Measurements from ENCODE around the gene NINJ2. TPM values are rescaled to one million over a fixed set of nuclear protein-coding genes. Genes with fewer than 3 reads are reported as not detected.
"Not testable (repeated sequence)": the region's sequence is repeated elsewhere in the genome, so short reads cannot be mapped to it uniquely, and the experiment has no call there.

NINJ2 gene
- total RNA-seq, 2 experiments from 2014 or later: 5.1 to 7.5 TPM

GRCh38 chr12:638953-639557 lies 24.2 kb downstream of the NINJ2 start:
- Mint-ChIP-seq H3K27me3 (no peaks in the 10 kb centered on the region), H3K27ac (peak overlapping the region; percentile 86), H3K4me1 (ENCODE audit: low read depth) (peaks cover 52% of the 10 kb centered on the region), H3K9me3 (no peaks in the 10 kb centered on the region), H3K4me3 (no peak overlapping the region), H3K36me3 (no peaks in the 10 kb centered on the region)
- intact Hi-C loops (cut with micrococcal nuclease): loop anchor here (1.0 to 2.0 kb wide), 7 partner anchors 17 to 156 kb away; partner anchors contain the start of gene WNK1
- peak; percentile 27 for DNase-seq
- CTCF ChIA-PET: interaction anchor here (1.1 to 1.7 kb wide), 5 partner anchors 24 to 112 kb away, joined by 3 to 12 read pairs (median 4); partner anchors contain the start of gene WNK1
- POLR2A ChIA-PET: interaction anchor here (1.0 to 1.5 kb wide), 3 partner anchors 8 to 112 kb away, joined by 3 to 7 read pairs (median 4); no protein-coding TSS in a partner anchor

DNA sequence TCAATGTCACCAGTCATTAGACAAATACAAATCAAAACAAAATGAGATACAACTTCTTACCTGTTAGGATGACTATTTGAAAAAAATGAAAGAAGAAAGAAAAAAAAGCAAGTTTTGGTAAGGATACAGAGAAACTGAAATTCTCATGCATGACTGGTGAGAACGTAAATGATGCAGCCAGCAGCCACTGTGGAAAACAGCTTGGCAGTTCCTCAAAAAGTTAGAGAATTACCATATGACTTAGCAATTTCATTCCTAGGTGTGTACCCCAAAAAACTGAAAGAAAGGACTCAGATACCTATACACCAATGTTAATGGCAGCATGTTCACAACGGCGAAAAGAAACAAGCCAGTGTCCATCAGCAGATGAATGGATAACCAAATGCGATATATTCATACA lies 26.6 kb downstream of the NINJ2 start:
- ChIA-PET POLR2A (no interaction called here), CTCF (interaction anchor here (0.7 kb wide), 1 partner anchor 211 kb away, joined by 3 read pairs; no protein-coding TSS in a partner anchor)
- H3K36me3 Mint-ChIP-seq: no peaks in the 10 kb centered on the region
- H3K4me1 Mint-ChIP-seq (ENCODE audit: low read depth): peaks cover 53% of the 10 kb centered on the region
- no peaks in the 10 kb centered on the region for H3K27me3 Mint-ChIP-seq
- H3K27ac Mint-ChIP-seq: peak overlapping the region; percentile 57
- intact Hi-C loops (cut with micrococcal nuclease): no loop called here
- H3K9me3 Mint-ChIP-seq: no peaks in the 10 kb centered on the region
- no peak for DNase-seq
- H3K4me3 Mint-ChIP-seq: no peak overlapping the region

- Mint-ChIP-seq H3K4me1 (ENCODE audit: low read depth) (peaks cover 29% of the 10 kb centered on the region), H3K36me3 (no peaks in the 10 kb centered on the region), H3K9me3 (no peaks in the 10 kb centered on the region), H3K27ac (no peak overlapping the region), H3K27me3 (no peaks in the 10 kb centered on the region), H3K4me3 (no peak overlapping the region)
- POLR2A ChIA-PET: no interaction called here
- CTCF ChIA-PET: no interaction called here
- no peak for DNase-seq
- intact Hi-C loops (cut with micrococcal nuclease): loop anchor here (2.0 kb wide), 1 partner anchor 23 kb away; no protein-coding TSS in a partner anchor
Measured at GRCh38 chr12:633731-634130, 29.5 kb downstream of the NINJ2 start.

GRCh38 chr12:632102-632696 lies 31.0 kb downstream of the NINJ2 start:
- no peak overlapping the region for H3K4me3 Mint-ChIP-seq
- DNase-seq: no peak
- no peaks in the 10 kb centered on the region for H3K27me3 Mint-ChIP-seq
- no peaks in the 10 kb centered on the region for H3K36me3 Mint-ChIP-seq
- intact Hi-C loops (cut with micrococcal nuclease): loop anchor here (2.0 kb wide), 1 partner anchor 21 kb away; no protein-coding TSS in a partner anchor
- peaks cover 23% of the 10 kb centered on the region for H3K4me1 Mint-ChIP-seq (ENCODE audit: low read depth)
- H3K27ac Mint-ChIP-seq: no peak overlapping the region
- POLR2A ChIA-PET: interaction anchor here (1.0 to 2.6 kb wide), 4 partner anchors 10 to 119 kb away, joined by 3 to 9 read pairs (median 7); partner anchors contain the start of gene WNK1
- CTCF ChIA-PET: interaction anchor here (0.8 to 1.9 kb wide), 4 partner anchors 12 to 182 kb away, joined by 3 to 6 read pairs (median 4); no protein-coding TSS in a partner anchor
- no peaks in the 10 kb centered on the region for H3K9me3 Mint-ChIP-seq

DNA sequence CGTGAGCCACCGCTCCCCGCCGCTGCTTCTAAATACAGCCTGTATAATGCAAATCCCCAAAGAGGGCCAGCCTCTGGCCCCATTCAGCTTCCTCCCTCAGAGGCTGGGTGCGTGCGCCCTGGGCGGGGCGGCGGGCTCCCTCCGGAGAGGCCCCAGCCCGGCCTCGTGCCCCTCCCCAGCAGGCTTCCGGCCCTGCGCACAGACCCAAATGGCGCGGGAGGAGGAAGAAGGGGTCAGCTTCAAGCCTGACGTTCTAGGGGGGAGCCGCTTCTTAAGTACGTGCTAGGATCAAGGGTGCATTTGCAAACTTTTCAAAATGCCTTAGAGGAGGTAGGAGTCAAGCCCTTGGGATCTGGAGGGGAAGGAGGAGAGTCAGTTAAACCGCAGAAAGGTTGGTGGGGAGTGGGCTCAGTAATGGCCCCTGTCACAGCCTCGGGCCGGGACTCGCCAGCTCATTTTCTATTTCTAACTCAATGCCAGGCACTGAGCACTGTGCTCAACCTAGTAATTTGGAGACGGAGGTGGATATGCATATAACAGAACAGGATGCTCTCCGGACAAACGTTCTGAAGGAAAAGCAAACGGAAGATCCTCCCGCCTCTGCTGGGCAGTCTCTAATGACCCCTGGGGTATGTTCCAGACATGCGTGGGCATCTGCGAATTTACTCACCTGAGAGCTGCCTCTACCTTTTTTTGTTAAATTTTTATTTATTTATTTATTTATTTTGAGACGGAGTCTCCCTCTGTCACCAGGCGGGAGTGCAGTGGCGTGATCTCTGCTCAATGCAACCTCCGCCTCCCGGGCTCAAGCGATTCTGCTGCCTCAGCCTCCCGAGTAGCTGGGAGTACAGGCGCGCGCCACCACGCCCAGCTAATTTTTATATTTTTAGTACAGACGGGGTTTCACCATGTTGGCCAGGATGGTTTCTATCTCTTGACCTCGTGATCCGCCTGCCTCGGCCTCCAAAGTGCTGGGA lies 32.3 kb downstream of the NINJ2 start:
- H3K36me3 Mint-ChIP-seq: no peaks in the 10 kb centered on the region
- POLR2A ChIA-PET: interaction anchor here (0.7 to 2.6 kb wide), 5 partner anchors 8 to 120 kb away, joined by 3 to 9 read pairs (median 3); partner anchors contain the start of gene WNK1
- H3K4me1 Mint-ChIP-seq (ENCODE audit: low read depth): peaks cover 18% of the 10 kb centered on the region
- CTCF ChIA-PET: interaction anchor here (1.6 to 1.9 kb wide), 2 partner anchors 11 to 120 kb away, joined by 5 to 6 read pairs; no protein-coding TSS in a partner anchor
- intact Hi-C loops (cut with micrococcal nuclease): no loop called here
- no peak overlapping the region for H3K27ac Mint-ChIP-seq
- no peak overlapping the region for H3K4me3 Mint-ChIP-seq
- H3K9me3 Mint-ChIP-seq: no peaks in the 10 kb centered on the region
- H3K27me3 Mint-ChIP-seq: no peaks in the 10 kb centered on the region
- no peak for DNase-seq

DNA sequence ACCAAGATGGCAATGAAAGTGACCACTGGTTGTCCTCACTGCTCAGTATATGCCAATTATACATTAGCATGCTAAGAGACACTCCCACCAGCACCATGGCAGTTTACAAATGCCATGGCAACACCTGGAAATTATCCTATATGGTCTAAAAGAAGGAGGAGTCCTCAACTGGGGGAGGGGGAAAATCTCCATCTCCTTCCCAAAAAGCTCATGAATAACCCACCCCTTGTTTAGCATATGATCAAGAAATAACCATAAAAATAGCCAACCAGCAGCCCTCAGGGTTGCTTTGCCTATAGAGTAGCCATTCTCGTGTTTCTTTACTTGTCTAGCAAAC lies 34.5 kb downstream of the NINJ2 start:
- DNase-seq; intact Hi-C loops (cut with micrococcal nuclease); H3K9me3 Mint-ChIP-seq; H3K4me3 Mint-ChIP-seq; H3K27me3 Mint-ChIP-seq; CTCF ChIA-PET; H3K27ac Mint-ChIP-seq; POLR2A ChIA-PET; H3K36me3 Mint-ChIP-seq: not testable (repeated sequence)
- H3K4me1 Mint-ChIP-seq (ENCODE audit: low read depth): peaks cover 16% of the 10 kb centered on the region

DNA sequence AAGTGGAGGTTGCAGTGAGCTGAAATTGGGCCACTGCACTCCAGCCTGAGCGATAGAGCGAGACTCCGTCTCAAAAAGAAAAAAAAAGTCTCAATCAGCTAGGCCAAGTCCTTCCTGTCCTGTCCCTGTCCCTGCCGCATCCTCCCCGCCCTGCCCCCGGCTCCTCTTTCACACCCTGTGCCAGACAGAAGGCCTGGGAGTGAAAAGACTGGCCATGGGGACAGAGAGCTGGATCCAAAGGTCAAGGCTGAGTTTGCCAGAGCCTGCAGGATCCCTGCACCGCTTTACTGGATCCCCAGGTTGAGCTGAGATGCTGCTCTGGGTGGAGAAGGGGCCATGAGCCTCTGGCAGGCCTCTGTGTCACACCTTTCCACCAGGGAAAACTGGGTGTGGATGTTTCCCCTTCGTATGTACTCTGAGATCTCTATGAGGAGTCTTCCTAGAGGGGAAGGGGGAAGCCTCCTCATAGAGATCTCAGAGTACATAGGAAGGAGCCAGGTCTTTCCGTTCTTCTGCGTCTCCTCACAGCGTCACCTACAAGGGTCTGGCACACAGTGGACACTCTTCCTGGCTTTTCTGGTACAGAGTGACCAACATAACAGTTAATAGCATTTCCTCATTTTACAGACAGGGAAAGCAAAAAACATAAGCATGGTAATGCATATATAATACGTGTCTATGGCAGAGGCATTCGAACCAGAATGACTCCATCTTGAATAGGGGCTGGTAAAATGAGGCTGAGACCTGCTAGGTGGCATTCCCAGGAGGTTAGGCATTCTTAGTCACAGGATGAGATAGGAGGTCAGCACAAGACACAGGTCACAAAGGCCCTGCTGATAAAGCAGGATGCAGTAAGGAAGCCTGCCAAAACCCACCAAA lies 35.1 kb downstream of the NINJ2 start:
- CTCF ChIA-PET: no interaction called here
- Mint-ChIP-seq H3K27me3 (no peaks in the 10 kb centered on the region), H3K4me3 (no peak overlapping the region), H3K27ac (no peak overlapping the region), H3K4me1 (ENCODE audit: low read depth) (peaks cover 22% of the 10 kb centered on the region), H3K9me3 (no peaks in the 10 kb centered on the region), H3K36me3 (no peaks in the 10 kb centered on the region)
- POLR2A ChIA-PET: interaction anchor here (1.0 kb wide), 2 partner anchors 9 to 14 kb away, joined by 3 read pairs; no protein-coding TSS in a partner anchor
- no peak for DNase-seq
- intact Hi-C loops (cut with micrococcal nuclease): no loop called here

DNA sequence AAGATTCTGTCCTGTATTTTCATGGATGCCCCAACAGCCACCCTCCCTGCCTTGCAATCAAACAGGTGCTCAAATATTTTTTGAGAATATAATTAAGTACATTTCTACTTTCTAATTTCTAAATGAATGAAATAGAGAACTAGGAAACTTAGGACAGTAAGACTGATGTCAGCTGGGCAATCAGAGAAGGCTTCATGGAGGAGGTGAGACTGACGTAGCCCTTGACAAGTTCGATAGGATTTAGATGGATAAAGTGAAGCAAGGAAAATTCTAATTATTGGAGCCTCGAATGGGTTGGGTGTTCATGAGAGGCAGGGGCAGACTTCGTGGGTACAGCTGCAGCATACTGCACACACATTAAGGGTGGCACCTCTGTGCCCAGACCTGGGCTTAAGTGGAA lies 36.0 kb downstream of the NINJ2 start:
- CTCF ChIA-PET: no interaction called here
- intact Hi-C loops (cut with micrococcal nuclease): no loop called here
- Mint-ChIP-seq H3K36me3 (no peaks in the 10 kb centered on the region), H3K4me3 (no peak overlapping the region), H3K9me3 (no peaks in the 10 kb centered on the region), H3K27me3 (no peaks in the 10 kb centered on the region), H3K4me1 (ENCODE audit: low read depth) (peaks cover 24% of the 10 kb centered on the region), H3K27ac (no peak overlapping the region)
- DNase-seq: no peak
- POLR2A ChIA-PET: interaction anchor here (1.0 kb wide), 2 partner anchors 8 to 13 kb away, joined by 3 read pairs; no protein-coding TSS in a partner anchor

- peaks cover 25% of the 10 kb centered on the region for H3K4me1 Mint-ChIP-seq (ENCODE audit: low read depth)
- H3K9me3 Mint-ChIP-seq: no peaks in the 10 kb centered on the region
- H3K36me3 Mint-ChIP-seq: no peaks in the 10 kb centered on the region
- no peak overlapping the region for H3K27ac Mint-ChIP-seq
- no peaks in the 10 kb centered on the region for H3K27me3 Mint-ChIP-seq
- POLR2A ChIA-PET: no interaction called here
- DNase-seq: no peak
- CTCF ChIA-PET: no interaction called here
- intact Hi-C loops (cut with micrococcal nuclease): no loop called here
- H3K4me3 Mint-ChIP-seq: no peak overlapping the region
Measured at GRCh38 chr12:625998-626397, 37.2 kb downstream of the NINJ2 start.

DNA sequence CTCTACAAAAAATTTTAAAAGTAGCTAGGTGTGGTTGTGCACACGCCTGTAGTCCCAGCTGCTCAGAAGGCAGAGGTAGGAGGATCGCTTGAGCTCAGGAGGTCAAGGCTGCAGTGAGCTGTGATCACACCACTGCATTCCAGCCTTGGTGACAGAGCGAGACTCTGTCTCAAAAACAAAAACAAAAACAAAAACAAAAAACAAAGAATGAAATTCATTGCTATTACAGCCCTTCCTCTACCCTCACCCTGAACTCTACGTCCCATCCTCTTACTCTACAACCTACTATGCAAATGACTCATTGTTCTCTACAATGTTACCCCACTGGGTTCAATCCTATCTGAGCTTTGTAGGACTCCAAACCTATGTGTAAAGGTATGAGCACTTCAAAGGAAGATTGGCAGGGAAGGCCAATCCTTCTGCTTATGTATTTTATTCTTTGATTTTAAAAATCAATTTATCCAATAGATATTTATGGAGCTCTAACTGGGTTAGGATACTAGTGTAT lies 39.3 kb downstream of the NINJ2 start:
- POLR2A ChIA-PET: no interaction called here
- CTCF ChIA-PET: no interaction called here
- Mint-ChIP-seq H3K9me3 (no peaks in the 10 kb centered on the region), H3K27me3 (no peaks in the 10 kb centered on the region), H3K4me3 (no peak overlapping the region), H3K36me3 (no peaks in the 10 kb centered on the region), H3K4me1 (ENCODE audit: low read depth) (peaks cover 30% of the 10 kb centered on the region), H3K27ac (no peak overlapping the region)
- no peak for DNase-seq
- intact Hi-C loops (cut with micrococcal nuclease): no loop called here
